VCaP (cell line): ENCODE data around the gene EML4.

ENCODE experiments used
- H3K27ac ChIP-seq: fragments of 450-650 bp; 2 replicates; pipeline ENCODE4 v1.5.1; 2017
- TF ChIP-seq, protein P1 (sequence below): fragments of 450-650 bp; conservative IDR thresholded peaks from 2 replicates; pipeline ENCODE4 v1.5.1; 2017; ENCODE audit warnings: mild to moderate bottlenecking, moderate library complexity

EML4 gene

GRCh38 chr2:42128721-42129486 lies 40.2 kb upstream of the EML4 start:
- TF ChIP-seq, protein P1, sequence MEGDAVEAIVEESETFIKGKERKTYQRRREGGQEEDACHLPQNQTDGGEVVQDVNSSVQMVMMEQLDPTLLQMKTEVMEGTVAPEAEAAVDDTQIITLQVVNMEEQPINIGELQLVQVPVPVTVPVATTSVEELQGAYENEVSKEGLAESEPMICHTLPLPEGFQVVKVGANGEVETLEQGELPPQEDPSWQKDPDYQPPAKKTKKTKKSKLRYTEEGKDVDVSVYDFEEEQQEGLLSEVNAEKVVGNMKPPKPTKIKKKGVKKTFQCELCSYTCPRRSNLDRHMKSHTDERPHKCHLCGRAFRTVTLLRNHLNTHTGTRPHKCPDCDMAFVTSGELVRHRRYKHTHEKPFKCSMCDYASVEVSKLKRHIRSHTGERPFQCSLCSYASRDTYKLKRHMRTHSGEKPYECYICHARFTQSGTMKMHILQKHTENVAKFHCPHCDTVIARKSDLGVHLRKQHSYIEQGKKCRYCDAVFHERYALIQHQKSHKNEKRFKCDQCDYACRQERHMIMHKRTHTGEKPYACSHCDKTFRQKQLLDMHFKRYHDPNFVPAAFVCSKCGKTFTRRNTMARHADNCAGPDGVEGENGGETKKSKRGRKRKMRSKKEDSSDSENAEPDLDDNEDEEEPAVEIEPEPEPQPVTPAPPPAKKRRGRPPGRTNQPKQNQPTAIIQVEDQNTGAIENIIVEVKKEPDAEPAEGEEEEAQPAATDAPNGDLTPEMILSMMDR = no peak
- no peak overlapping the region for H3K27ac ChIP-seq

DNA sequence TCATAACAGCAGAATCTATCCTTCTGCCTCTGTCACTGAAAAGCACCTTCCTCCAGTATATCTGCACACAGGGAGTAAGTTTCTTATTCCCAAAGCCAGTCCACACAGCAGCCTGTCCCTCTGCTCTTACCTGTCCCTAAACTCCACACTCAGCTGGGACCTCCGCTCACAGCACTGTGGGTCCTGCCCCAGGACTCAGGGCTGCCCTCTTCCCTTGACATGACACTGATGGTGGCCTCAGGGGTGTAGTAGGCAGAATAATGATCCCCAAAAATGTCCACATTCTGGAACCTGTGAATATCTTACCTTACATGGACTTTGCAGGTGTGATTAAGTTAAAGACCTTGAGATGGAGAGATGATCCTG lies 39.7 kb upstream of the EML4 start:
- TF ChIP-seq, protein P1 = no peak
- no peak overlapping the region for H3K27ac ChIP-seq

- TF ChIP-seq, protein P1 = no peak
- H3K27ac ChIP-seq = no peak overlapping the region
Observed at GRCh38 chr2:42129947-42130346, 39.2 kb upstream of the EML4 start.

GRCh38 chr2:42130858-42131257 lies 38.3 kb upstream of the EML4 start:
- peak overlapping the region; percentile 96; the same call in 1 of the 2 replicates for H3K27ac ChIP-seq

DNA sequence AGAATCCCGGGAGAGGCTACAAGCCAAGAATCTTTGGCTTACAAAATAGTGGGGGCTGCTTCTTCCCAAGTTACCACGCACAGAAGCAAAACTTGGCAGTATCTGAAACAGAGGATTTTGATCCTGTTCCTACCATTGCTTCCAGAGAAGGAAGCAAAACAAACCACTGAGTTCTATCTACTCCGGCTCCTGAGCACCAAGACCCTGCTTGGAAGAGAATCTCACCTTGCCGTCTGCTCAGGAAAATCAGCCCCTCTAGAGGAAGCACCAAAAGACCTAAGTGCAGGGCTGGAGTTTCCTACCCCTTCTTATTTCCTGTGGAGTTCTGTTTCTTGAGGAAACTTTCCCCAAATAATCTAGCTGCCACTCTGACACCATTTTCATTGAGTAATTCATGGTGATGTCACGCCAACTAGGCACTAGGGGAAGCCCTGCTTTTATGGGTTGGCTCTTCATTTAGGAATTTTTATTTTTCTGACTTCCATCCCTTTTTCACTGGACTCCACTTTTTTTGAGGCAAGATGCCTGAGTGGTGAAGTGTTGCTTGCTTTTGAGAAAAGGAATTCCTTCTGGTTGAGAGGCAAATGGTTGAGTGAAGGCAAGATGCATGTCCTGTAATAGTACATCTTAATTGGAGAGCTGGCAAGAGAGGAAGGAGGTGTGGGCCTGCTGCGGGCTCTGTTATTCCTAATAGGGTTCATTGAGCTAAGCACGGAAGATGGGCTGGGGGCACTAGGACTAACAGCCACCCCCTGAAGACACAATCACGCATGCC lies 36.8 kb upstream of the EML4 start:
- H3K27ac ChIP-seq = peak overlapping the region; percentile 96
- TF ChIP-seq, protein P1 = no peak

GRCh38 chr2:42132966-42133641 lies 36.0 kb upstream of the EML4 start:
- H3K27ac ChIP-seq = peak overlapping the region; percentile 96

DNA sequence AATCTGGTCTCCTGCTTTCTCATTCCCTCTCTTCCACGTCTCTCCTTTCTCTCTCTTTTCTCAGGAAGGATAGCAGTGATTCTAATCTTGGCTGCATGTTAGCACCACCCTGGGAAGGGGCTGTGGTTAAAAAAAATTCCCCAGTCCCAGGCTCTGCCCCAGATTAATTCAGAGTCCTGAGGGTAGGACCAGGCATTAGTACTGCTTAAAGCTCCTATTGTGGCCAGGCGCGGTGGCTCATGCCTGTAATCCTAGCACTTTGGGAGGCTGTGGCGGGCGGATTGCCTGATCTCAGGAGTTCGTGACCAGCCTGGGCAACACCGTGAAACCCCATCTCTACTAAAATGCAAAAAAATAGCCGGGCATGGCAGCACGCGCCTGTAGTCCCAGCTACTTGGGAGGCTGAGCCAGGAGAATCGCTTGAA lies 35.4 kb upstream of the EML4 start:
- peak overlapping the region; percentile 96 for H3K27ac ChIP-seq

More at GRCh38 chr2:42132966-42133641, 36.0 kb upstream of the EML4 start:
- TF ChIP-seq, protein P1 = no peak

GRCh38 chr2:42134401-42134932 lies 34.7 kb upstream of the EML4 start:
- peak overlapping the region; percentile 96 for H3K27ac ChIP-seq

More for the DNA sequence above, 35.4 kb upstream of the EML4 start:
- TF ChIP-seq, protein P1 = no peak
